Esophagus squamous epithelium (tissue), 4 donors: ENCODE measurements around the gene KCNQ1.

ENCODE experiments used
- POLR2A ChIP-seq, 4 donors: fragments of 450-650 bp; IDR thresholded peaks; one replicate each; pipeline ENCODE4 v1.6.1; 2017; ENCODE audit warnings: antibody characterized with exemption in 4 of 4, mild to moderate bottlenecking in 4 of 4, moderate library complexity in 3 of 4
- TF ChIP-seq, protein P1 (sequence below), 6 experiments: fragments of 450-650 bp in 4 of 6; fragments of 200-600 bp in 2 of 6; sonication (generic) in 2 of 6; IDR thresholded peaks; one replicate each; pipeline ENCODE4 v1.5.1; 2016 to 2019; ENCODE audit warnings: antibody characterized with exemption in 6 of 6, mild to moderate bottlenecking in 4 of 6, moderate library complexity in 4 of 6

DNA sequence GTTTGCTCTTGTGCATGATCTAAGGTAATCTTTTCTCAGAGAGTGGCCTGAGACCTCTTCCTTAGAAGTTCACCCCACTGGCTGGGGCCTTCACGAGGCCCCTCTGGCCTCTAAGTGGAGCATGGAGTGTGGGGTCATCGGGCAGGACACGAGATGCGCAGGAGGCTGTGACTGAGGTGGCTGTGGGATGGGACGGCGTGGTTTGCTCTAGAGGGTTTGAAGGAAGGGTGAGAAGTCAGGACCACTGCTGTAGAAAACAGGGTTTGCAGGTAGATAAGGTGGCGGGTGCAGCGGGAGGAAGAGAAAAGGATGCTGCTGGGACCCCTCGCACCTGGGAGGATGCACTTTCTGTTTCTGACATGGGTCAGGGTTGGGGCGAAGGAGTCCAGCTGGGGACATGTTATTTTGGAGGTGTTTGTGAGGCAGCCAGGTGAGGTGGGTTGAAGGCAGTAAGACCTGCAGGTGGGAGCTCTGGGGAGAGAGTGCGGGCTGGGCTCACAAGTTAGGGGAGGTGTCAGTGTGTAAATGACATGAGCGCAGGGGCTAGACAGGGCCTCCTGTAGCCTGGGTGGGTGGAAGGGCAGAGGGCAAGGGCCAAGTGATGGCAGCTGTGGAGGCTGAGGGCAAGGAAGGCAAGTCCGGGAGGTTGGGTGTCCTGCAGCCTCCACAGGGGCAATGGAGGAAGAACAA lies 62.5 kb downstream of the KCNQ1 start:
- TF ChIP-seq, protein P1, sequence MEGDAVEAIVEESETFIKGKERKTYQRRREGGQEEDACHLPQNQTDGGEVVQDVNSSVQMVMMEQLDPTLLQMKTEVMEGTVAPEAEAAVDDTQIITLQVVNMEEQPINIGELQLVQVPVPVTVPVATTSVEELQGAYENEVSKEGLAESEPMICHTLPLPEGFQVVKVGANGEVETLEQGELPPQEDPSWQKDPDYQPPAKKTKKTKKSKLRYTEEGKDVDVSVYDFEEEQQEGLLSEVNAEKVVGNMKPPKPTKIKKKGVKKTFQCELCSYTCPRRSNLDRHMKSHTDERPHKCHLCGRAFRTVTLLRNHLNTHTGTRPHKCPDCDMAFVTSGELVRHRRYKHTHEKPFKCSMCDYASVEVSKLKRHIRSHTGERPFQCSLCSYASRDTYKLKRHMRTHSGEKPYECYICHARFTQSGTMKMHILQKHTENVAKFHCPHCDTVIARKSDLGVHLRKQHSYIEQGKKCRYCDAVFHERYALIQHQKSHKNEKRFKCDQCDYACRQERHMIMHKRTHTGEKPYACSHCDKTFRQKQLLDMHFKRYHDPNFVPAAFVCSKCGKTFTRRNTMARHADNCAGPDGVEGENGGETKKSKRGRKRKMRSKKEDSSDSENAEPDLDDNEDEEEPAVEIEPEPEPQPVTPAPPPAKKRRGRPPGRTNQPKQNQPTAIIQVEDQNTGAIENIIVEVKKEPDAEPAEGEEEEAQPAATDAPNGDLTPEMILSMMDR (IDR thresholded peaks at IDR 0.05): no peak
- TF ChIP-seq POLR2A (IDR thresholded peaks at IDR 0.05): no peak
